Measurements from ENCODE around the gene AJAP1.

DNA sequence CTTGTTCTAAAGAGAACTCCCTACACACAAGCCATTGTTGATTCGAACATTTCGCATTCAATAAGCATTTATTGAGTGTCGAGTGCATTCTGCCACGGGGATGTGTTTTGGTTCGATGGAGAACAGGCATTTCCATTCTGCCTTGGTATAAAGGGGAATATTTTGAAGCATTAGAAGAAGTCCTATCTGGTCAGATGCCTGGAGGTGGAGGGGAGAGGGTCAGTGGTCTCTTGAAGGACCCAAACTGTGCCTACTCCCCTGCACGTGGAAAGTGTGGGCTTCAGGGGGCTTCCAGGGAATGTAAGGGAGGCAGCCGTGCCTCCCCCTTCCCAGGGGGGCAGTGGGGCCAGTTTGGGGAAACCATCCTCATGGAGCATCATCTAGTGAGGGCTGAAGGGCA lies 8.3 kb downstream of the AJAP1 start:
- TF ChIP-seq, protein P1, sequence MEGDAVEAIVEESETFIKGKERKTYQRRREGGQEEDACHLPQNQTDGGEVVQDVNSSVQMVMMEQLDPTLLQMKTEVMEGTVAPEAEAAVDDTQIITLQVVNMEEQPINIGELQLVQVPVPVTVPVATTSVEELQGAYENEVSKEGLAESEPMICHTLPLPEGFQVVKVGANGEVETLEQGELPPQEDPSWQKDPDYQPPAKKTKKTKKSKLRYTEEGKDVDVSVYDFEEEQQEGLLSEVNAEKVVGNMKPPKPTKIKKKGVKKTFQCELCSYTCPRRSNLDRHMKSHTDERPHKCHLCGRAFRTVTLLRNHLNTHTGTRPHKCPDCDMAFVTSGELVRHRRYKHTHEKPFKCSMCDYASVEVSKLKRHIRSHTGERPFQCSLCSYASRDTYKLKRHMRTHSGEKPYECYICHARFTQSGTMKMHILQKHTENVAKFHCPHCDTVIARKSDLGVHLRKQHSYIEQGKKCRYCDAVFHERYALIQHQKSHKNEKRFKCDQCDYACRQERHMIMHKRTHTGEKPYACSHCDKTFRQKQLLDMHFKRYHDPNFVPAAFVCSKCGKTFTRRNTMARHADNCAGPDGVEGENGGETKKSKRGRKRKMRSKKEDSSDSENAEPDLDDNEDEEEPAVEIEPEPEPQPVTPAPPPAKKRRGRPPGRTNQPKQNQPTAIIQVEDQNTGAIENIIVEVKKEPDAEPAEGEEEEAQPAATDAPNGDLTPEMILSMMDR (IDR thresholded peaks at IDR 0.05; ENCODE audit: control extremely low read depth in 1 of 3, insufficient read depth in 1 of 3, low read depth in 1 of 3, low read length in 3 of 3): no peak
- TF ChIP-seq POLR2AphosphoS5 (IDR thresholded peaks at IDR 0.05; ENCODE audit: low read depth, low read length): no peak
- no peak for TF ChIP-seq CHD1 (IDR thresholded peaks at IDR 0.05; ENCODE audit: low read depth, low read length)
- TF ChIP-seq CHD2 (IDR thresholded peaks at IDR 0.05; ENCODE audit: low read length): no peak
- TF ChIP-seq TAF1 (IDR thresholded peaks at IDR 0.05; ENCODE audit: low read depth, low read length): no peak
- no peak for TF ChIP-seq JUN (IDR thresholded peaks at IDR 0.05; ENCODE audit: low read depth, low read length)
- no peak for TF ChIP-seq SIN3A (conservative IDR thresholded peaks at IDR 0.05 in 1 of 2, IDR thresholded peaks at IDR 0.05 in 1 of 2; ENCODE audit: low read depth in 1 of 2, low read length in 2 of 2)
- TF ChIP-seq MAFK (IDR thresholded peaks at IDR 0.05; ENCODE audit: low read depth, low read length): no peak
- no peak for TF ChIP-seq EP300 (IDR thresholded peaks at IDR 0.05; ENCODE audit: borderline replicate concordance in 1 of 2, low read depth in 2 of 2, low read length in 2 of 2)
- no peak for TF ChIP-seq NRF1 (IDR thresholded peaks at IDR 0.05; ENCODE audit: low read depth, low read length)
- no peak for TF ChIP-seq POLR2A (IDR thresholded peaks at IDR 0.05; ENCODE audit: control extremely low read depth in 1 of 2, low read depth in 2 of 2, low read length in 2 of 2)
- no peak for TF ChIP-seq RAD21 (IDR thresholded peaks at IDR 0.05 in 1 of 2, conservative IDR thresholded peaks at IDR 0.05 in 1 of 2; ENCODE audit: low read depth in 2 of 2, low read length in 2 of 2)

Data from H1 (cell line).